ENCODE data around the gene TTC7B.

GRCh38 chr14:90505531-90505930 is 310.7 kb downstream of the TTC7B start:
- no peak for TF ChIP-seq CTCF (IDR thresholded peaks at IDR 0.05 in 2 of 3, conservative IDR thresholded peaks at IDR 0.05 in 1 of 3; ENCODE audit: control insufficient read depth in 2 of 3, extremely low read depth in 1 of 3, insufficient read depth in 1 of 3, low read depth in 3 of 3, low read length in 3 of 3)
- no peak for TF ChIP-seq RFX5 (IDR thresholded peaks at IDR 0.05; ENCODE audit: low read depth, low read length)
- TF ChIP-seq TCF12 (IDR thresholded peaks at IDR 0.05; ENCODE audit: low read depth, low read length) = no peak
- no peak for TF ChIP-seq POLR2AphosphoS5 (IDR thresholded peaks at IDR 0.05; ENCODE audit: low read length)
- no peak for TF ChIP-seq ZNF687 (IDR thresholded peaks at IDR 0.05)
- TF ChIP-seq CEBPB (IDR thresholded peaks at IDR 0.05; ENCODE audit: borderline replicate concordance in 1 of 2, low read depth in 2 of 2, low read length in 2 of 2) = no peak
- no peak for TF ChIP-seq SRF (IDR thresholded peaks at IDR 0.05; ENCODE audit: low read depth in 2 of 2, low read length in 2 of 2)
- TF ChIP-seq SIX5 (IDR thresholded peaks at IDR 0.05; ENCODE audit: low read depth, low read length, severe bottlenecking) = no peak
- TF ChIP-seq ESRRA (IDR thresholded peaks at IDR 0.05; ENCODE audit: low read length) = no peak
